Prostate gland (tissue), 2 donors: ENCODE data around the gene CNTN4. TPM values are rescaled to one million over a fixed set of nuclear protein-coding genes. Genes with fewer than 3 reads are reported as not detected.

Experiments used
- DNase-seq: peaks from one replicate; pipeline ENCODE4 v3.0.0-alpha.2; 2019; ENCODE audit warnings: low spot score
- H3K27ac ChIP-seq, 2 donors: fragments of 200-600 bp; sonication (generic); 2 replicates each; pipeline ENCODE4 v1.5.1; 2017 to 2019
- H3K27me3 ChIP-seq: fragments of 200-600 bp; sonication (generic); replicated peaks from 2 replicates; pipeline ENCODE4 v1.5.1; 2019; ENCODE audit not compliant: insufficient read depth
- H3K36me3 ChIP-seq, 2 donors: fragments of 200-600 bp; sonication (generic); 1 replicate in 1 of 2; 2 replicates in 1 of 2; pipeline versions ENCODE4 v1.5.1 to v1.8.1; 2017 to 2019
- H3K4me1 ChIP-seq: fragments of 200-600 bp; sonication (generic); replicated peaks from 2 replicates; pipeline ENCODE4 v1.5.1; 2019
- H3K4me3 ChIP-seq, 2 donors: fragments of 200-600 bp; sonication (generic); 2 replicates each; pipeline ENCODE4 v1.5.1; 2017 to 2019
- H3K9me3 ChIP-seq: fragments of 200-600 bp; sonication (generic); 2 replicates; pipeline ENCODE4 v1.5.1; 2017
- POLR2A ChIP-seq: fragments of 450-650 bp; IDR thresholded peaks from one replicate; pipeline ENCODE4 v1.6.1; 2016; ENCODE audit warnings: antibody characterized with exemption, mild to moderate bottlenecking
- POLR2AphosphoS5 ChIP-seq: sonication (generic); formaldehyde crosslinking; IDR thresholded peaks from one replicate; pipeline ENCODE4 v1.6.1; 2017; ENCODE audit warnings: antibody characterized with exemption
- WGBS: methylation state at CpG from one replicate; pipeline ENCODE4 v1.1.5; 2018; 5-methylcytosine and 5-hydroxymethylcytosine counted together
- intact Hi-C: fragments of 100-400 bp; cut with DNase I; formaldehyde crosslinking; loops from one replicate; pipeline ENCODE4 v1.14.2; 2022
- total RNA-seq, 2 donors: library from RNA; depleted of rRNA; stranded (reverse); fragments of >200 nt; gene quantifications; one replicate each; pipeline ENCODE4 v1.1.0, GENCODE V29; 2016
- TF ChIP-seq, protein P1 (sequence below), 4 experiments: fragments of 200-600 bp in 2 of 4; fragments of 450-650 bp in 2 of 4; sonication (generic) in 2 of 4; IDR thresholded peaks; 1 replicate in 3 of 4; 2 replicates in 1 of 4; pipeline ENCODE4 v1.5.1; 2016 to 2019; ENCODE audit warnings: antibody characterized with exemption in 4 of 4, mild to moderate bottlenecking in 2 of 4, moderate library complexity in 2 of 4

The CNTN4 gene
- total RNA-seq, 2 donors from 2014 or later: 1.5 to 5.7 TPM

DNA sequence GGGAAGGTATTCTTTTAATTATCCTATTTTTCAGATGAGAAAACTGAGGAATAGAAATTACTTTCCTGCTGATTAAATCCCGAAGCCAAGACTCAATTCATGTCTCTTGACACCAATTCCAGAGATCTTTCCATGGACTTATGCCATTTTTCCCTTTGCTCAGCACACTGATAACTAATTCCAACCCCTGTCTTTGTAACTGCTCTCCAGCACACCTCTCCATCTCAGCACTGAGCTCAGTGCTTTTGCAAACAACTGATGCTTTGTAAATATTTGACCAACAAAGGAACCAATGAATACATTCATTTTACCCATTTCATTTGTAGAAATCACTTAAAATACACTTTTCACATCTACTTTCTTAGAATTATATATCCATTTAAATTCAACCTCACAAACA lies 762.5 kb downstream of the CNTN4 start:
- Histone ChIP-seq H3K27ac (no peak overlapping the region), H3K27me3 (no peaks in the 10 kb centered on the region), H3K9me3 (no peaks in the 10 kb centered on the region), H3K36me3 (no peaks in the 10 kb centered on the region), H3K4me3 (no peak overlapping the region), H3K4me1 (no peaks in the 10 kb centered on the region)
- TF ChIP-seq POLR2AphosphoS5 (no peak), POLR2A (no peak)
- TF ChIP-seq, protein P1, sequence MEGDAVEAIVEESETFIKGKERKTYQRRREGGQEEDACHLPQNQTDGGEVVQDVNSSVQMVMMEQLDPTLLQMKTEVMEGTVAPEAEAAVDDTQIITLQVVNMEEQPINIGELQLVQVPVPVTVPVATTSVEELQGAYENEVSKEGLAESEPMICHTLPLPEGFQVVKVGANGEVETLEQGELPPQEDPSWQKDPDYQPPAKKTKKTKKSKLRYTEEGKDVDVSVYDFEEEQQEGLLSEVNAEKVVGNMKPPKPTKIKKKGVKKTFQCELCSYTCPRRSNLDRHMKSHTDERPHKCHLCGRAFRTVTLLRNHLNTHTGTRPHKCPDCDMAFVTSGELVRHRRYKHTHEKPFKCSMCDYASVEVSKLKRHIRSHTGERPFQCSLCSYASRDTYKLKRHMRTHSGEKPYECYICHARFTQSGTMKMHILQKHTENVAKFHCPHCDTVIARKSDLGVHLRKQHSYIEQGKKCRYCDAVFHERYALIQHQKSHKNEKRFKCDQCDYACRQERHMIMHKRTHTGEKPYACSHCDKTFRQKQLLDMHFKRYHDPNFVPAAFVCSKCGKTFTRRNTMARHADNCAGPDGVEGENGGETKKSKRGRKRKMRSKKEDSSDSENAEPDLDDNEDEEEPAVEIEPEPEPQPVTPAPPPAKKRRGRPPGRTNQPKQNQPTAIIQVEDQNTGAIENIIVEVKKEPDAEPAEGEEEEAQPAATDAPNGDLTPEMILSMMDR (IDR thresholded peaks at IDR 0.05): no peak
- intact Hi-C loops: no loop called here
- 69% methylated on average over 1 of the region's 1 CpG for WGBS
- DNase-seq: no peak

DNA sequence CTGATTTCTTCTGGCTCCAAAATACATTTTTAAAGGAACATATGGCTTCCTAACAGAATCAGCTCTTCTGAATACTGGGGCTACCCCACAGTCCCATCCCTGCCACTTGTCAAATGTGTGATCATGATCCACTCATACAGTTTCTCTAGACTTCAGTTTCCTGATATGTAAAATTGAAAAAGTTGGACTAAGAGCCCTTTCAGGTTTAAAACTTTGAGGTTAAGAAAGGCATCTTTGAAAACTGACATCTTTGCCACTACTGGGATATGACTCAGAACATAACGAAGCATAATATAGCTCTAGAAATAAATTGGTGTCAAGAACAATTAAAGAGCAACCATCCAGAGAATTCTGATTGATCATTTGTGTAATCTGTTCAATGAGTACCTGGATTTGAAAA lies 763.3 kb downstream of the CNTN4 start:
- TF ChIP-seq POLR2A: no peak
- no peak for TF ChIP-seq POLR2AphosphoS5
- TF ChIP-seq, protein P1 (IDR thresholded peaks at IDR 0.05): no peak
- no peak overlapping the region for H3K4me3 ChIP-seq
- no peak for DNase-seq
- no peaks in the 10 kb centered on the region for H3K9me3 ChIP-seq
- intact Hi-C loops: no loop called here
- H3K36me3 ChIP-seq: no peaks in the 10 kb centered on the region
- 89% methylated on average over 1 of the region's 1 CpG for WGBS
- H3K4me1 ChIP-seq: no peaks in the 10 kb centered on the region
- H3K27ac ChIP-seq: no peak overlapping the region
- no peaks in the 10 kb centered on the region for H3K27me3 ChIP-seq

DNA sequence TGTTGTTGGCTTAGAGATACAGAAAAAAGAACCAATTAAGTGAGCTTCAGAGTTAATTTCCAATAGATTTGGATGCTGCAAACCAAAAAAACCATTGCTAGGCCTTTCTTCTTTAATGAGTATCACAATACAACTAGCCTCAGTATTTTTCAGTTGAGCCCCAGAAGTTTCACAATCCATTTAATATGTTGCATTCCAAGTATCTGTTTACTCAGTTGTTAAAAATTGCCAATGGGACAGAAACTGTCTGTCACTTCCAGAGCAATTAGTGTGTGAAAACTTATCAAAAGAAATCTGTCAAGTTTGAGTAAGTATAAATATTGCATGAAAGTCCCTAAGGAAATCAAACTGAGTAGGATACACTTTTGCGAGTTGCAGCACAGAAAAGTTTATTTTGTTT lies 763.7 kb downstream of the CNTN4 start:
- H3K4me3 ChIP-seq: no peak overlapping the region
- intact Hi-C loops: no loop called here
- WGBS: 45% methylated on average over 1 of the region's 1 CpG
- H3K4me1 ChIP-seq: no peaks in the 10 kb centered on the region
- H3K27me3 ChIP-seq: no peaks in the 10 kb centered on the region
- DNase-seq: no peak
- H3K9me3 ChIP-seq: no peaks in the 10 kb centered on the region
- no peak overlapping the region for H3K27ac ChIP-seq
- no peak for TF ChIP-seq POLR2A
- TF ChIP-seq, protein P1 (IDR thresholded peaks at IDR 0.05): no peak
- TF ChIP-seq POLR2AphosphoS5: no peak
- H3K36me3 ChIP-seq: no peaks in the 10 kb centered on the region

DNA sequence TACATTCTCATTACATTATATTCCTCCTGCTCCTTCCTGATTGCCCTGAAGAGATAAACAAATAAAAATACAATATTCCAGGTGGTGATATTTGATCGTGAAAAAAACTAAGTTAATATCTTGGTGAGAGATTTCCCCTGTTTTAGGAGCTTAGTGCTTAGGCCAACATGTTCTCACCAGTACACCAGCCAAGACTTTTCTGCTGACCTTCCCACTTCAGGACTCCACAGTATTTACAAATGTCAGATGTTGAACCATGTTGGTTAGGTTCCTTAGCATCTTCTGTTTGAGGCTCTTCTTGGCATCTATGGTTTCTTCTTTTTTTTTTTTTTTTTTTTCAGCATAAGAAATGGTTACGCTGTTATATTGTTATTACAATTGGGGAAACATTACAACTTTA lies 764.5 kb downstream of the CNTN4 start:
- no peaks in the 10 kb centered on the region for H3K27me3 ChIP-seq
- H3K4me1 ChIP-seq: no peaks in the 10 kb centered on the region
- H3K36me3 ChIP-seq: no peaks in the 10 kb centered on the region
- no peaks in the 10 kb centered on the region for H3K9me3 ChIP-seq
- WGBS: 41% methylated on average over 2 of the region's 2 CpGs
- no peak for TF ChIP-seq POLR2AphosphoS5
- no peak for TF ChIP-seq POLR2A
- TF ChIP-seq, protein P1 (IDR thresholded peaks at IDR 0.05): no peak
- H3K4me3 ChIP-seq: no peak overlapping the region
- H3K27ac ChIP-seq: no peak overlapping the region
- DNase-seq: no peak
- intact Hi-C loops: no loop called here

DNA sequence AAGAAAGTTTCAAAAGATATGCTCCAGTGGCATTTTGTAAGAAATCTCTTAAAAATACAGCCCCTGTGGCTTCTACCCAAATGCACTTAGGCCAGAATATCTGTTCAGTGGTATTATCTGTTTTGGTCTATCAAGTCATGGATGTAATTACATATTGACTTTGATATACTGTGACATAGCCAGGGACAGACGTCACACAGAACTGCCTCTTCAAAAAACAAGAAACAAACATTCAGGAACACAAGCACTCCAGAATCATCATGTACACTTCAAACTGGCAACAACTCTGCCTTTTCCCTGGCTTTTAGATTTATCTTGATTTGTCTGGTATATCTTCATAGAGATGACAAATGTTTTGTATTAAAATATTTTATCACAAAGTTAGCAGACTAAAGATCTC lies 771.2 kb downstream of the CNTN4 start:
- Histone ChIP-seq H3K9me3 (no peaks in the 10 kb centered on the region), H3K36me3 (no peaks in the 10 kb centered on the region), H3K27me3 (no peaks in the 10 kb centered on the region), H3K27ac (no peak overlapping the region), H3K4me1 (peaks cover 4% of the 10 kb centered on the region), H3K4me3 (no peak overlapping the region)
- intact Hi-C loops: no loop called here
- WGBS: 51% methylated on average over 1 of the region's 1 CpG
- TF ChIP-seq, protein P1 (IDR thresholded peaks at IDR 0.05): no peak
- TF ChIP-seq POLR2A (no peak), POLR2AphosphoS5 (peak; percentile 78)
- DNase-seq: peak; percentile 42
